Measurements from ENCODE around the gene TUBA3D. TPM values are rescaled to one million over a fixed set of nuclear protein-coding genes. Genes with fewer than 3 reads are reported as not detected.
"Not testable (repeated sequence)": the region's sequence is repeated elsewhere in the genome, so short reads cannot be mapped to it uniquely, and the experiment has no call there.

TUBA3D gene
- polyA plus RNA-seq (2013): not detected in 2 replicates

GRCh38 chr2:131475831-131476230 lies at the start of gene TUBA3D:
TUBA3D (plus strand) TSS chr2:131476119; CDS start chr2:131476200, 81 bp downstream.
- Histone ChIP-seq H3K36me3 (ENCODE audit: control insufficient read depth in 1 of 2, insufficient read depth in 2 of 2, low read length in 2 of 2) (peaks cover 0 to 3% of the 10 kb centered on the region in 2 experiments), H2AK5ac (ENCODE audit: low read length) (no peak within 1 kb of the TSS), H3K27ac (ENCODE audit: low read depth, low read length) (no peak within 1 kb of the TSS), H4K12ac (ENCODE audit: low read depth, low read length) (no peak within 1 kb of the TSS), H3K23ac (ENCODE audit: low read length) (no peak within 1 kb of the TSS), H2BK5ac (ENCODE audit: low read depth, low read length, poor library complexity) (no peak within 1 kb of the TSS), H2AFZ (ENCODE audit: insufficient read depth, low read length, poor library complexity) (no peak within 1 kb of the TSS), H2BK12ac (ENCODE audit: low read length) (no peak within 1 kb of the TSS), H4K8ac (ENCODE audit: low read depth, low read length) (no peak within 1 kb of the TSS), H3K27me3 (ENCODE audit: insufficient read depth, low read length) (no peaks in the 10 kb centered on the region), H3K79me2 (ENCODE audit: control insufficient read depth, insufficient read depth, low read length, poor library complexity) (no peaks in the 10 kb centered on the region), H3K4ac (ENCODE audit: low read depth, low read length) (no peak within 1 kb of the TSS), H3K4me2 (ENCODE audit: low read length) (no peak within 1 kb of the TSS), H3K4me3 (ENCODE audit: low read depth, low read length) (no peak within 1 kb of the TSS), H3K9ac (ENCODE audit: low read length) (no peak within 1 kb of the TSS), H3K18ac (ENCODE audit: low read length) (no peak within 1 kb of the TSS), H3K9me3 (ENCODE audit: insufficient read depth, low read depth, low read length) (no peaks in the 10 kb centered on the region), H2BK120ac (ENCODE audit: insufficient read depth, low read length, poor library complexity) (no peak within 1 kb of the TSS), H4K91ac (ENCODE audit: low read depth, low read length) (no peak within 1 kb of the TSS), H3K4me1 (ENCODE audit: control insufficient read depth in 1 of 2, insufficient read depth in 2 of 2, low read length in 2 of 2) (no peaks in the 10 kb centered on the region), H3K14ac (ENCODE audit: low read length) (no peak within 1 kb of the TSS), H3K79me1 (ENCODE audit: low read length) (no peaks in the 10 kb centered on the region)
- DNase-seq: no peak
- no CpG with 5 or more reads among the region's 27 CpGs for WGBS (ENCODE audit: extremely low coverage, insufficient coverage, insufficient read length)

GRCh38 chr2:131426727-131427126 lies 49.2 kb upstream of the TUBA3D start:
- H3K4me2 ChIP-seq (ENCODE audit: low read length): no peak overlapping the region
- H2AFZ ChIP-seq (ENCODE audit: insufficient read depth, low read length, poor library complexity): no peak overlapping the region
- no peak overlapping the region for H4K8ac ChIP-seq (ENCODE audit: low read depth, low read length)
- no peak overlapping the region for H2BK120ac ChIP-seq (ENCODE audit: insufficient read depth, low read length, poor library complexity)
- no peak overlapping the region for H3K23ac ChIP-seq (ENCODE audit: low read length)
- no CpG with 5 or more reads among the region's 5 CpGs for WGBS (ENCODE audit: extremely low coverage, insufficient coverage, insufficient read length)
- H3K4me3 ChIP-seq (ENCODE audit: low read depth, low read length): no peak overlapping the region
- H3K9me3 ChIP-seq (ENCODE audit: insufficient read depth, low read depth, low read length): no peaks in the 10 kb centered on the region
- no peak overlapping the region for H2BK5ac ChIP-seq (ENCODE audit: low read depth, low read length, poor library complexity)
- no peak overlapping the region for H3K14ac ChIP-seq (ENCODE audit: low read length)
- peaks cover 22% of the 10 kb centered on the region for H3K27me3 ChIP-seq (ENCODE audit: insufficient read depth, low read length)
- H4K91ac ChIP-seq (ENCODE audit: low read depth, low read length): no peak overlapping the region
- no peak overlapping the region for H2BK12ac ChIP-seq (ENCODE audit: low read length)
- no peak overlapping the region for H2AK5ac ChIP-seq (ENCODE audit: low read length)
- H3K4ac ChIP-seq (ENCODE audit: low read depth, low read length): no peak overlapping the region
- H3K9ac ChIP-seq (ENCODE audit: low read length): no peak overlapping the region
- no peak overlapping the region for H3K27ac ChIP-seq (ENCODE audit: low read depth, low read length)
- H3K4me1 ChIP-seq (ENCODE audit: control insufficient read depth in 1 of 2, insufficient read depth in 2 of 2, low read length in 2 of 2): peaks cover 0 to 2% of the 10 kb centered on the region in 2 experiments
- H3K79me2 ChIP-seq (ENCODE audit: control insufficient read depth, insufficient read depth, low read length, poor library complexity): no peaks in the 10 kb centered on the region
- H3K18ac ChIP-seq (ENCODE audit: low read length): no peak overlapping the region
- no peak for DNase-seq
- no peaks in the 10 kb centered on the region for H3K79me1 ChIP-seq (ENCODE audit: low read length)
- H4K12ac ChIP-seq (ENCODE audit: low read depth, low read length): no peak overlapping the region
- no peaks in the 10 kb centered on the region for H3K36me3 ChIP-seq (ENCODE audit: control insufficient read depth in 1 of 2, insufficient read depth in 2 of 2, low read length in 2 of 2)

- no peak overlapping the region for H4K12ac ChIP-seq (ENCODE audit: low read depth, low read length)
- no peak overlapping the region for H2AFZ ChIP-seq (ENCODE audit: insufficient read depth, low read length, poor library complexity)
- peaks cover 4% of the 10 kb centered on the region for H3K27me3 ChIP-seq (ENCODE audit: insufficient read depth, low read length)
- H2BK120ac ChIP-seq (ENCODE audit: insufficient read depth, low read length, poor library complexity): no peak overlapping the region
- H3K9me3 ChIP-seq (ENCODE audit: insufficient read depth, low read depth, low read length): no peaks in the 10 kb centered on the region
- no peak overlapping the region for H3K4ac ChIP-seq (ENCODE audit: low read depth, low read length)
- H4K91ac ChIP-seq (ENCODE audit: low read depth, low read length): no peak overlapping the region
- no peak overlapping the region for H3K4me3 ChIP-seq (ENCODE audit: low read depth, low read length)
- H4K8ac ChIP-seq (ENCODE audit: low read depth, low read length): no peak overlapping the region
- H3K23ac ChIP-seq (ENCODE audit: low read length): no peak overlapping the region
- H3K14ac ChIP-seq (ENCODE audit: low read length): no peak overlapping the region
- H3K36me3 ChIP-seq (ENCODE audit: control insufficient read depth in 1 of 2, insufficient read depth in 2 of 2, low read length in 2 of 2): no peaks in the 10 kb centered on the region
- no peak for DNase-seq
- H3K9ac ChIP-seq (ENCODE audit: low read length): no peak overlapping the region
- WGBS (ENCODE audit: extremely low coverage, insufficient coverage, insufficient read length): 100% methylated on average over 1 of the region's 6 CpGs
- H3K18ac ChIP-seq (ENCODE audit: low read length): no peak overlapping the region
- no peaks in the 10 kb centered on the region for H3K79me1 ChIP-seq (ENCODE audit: low read length)
- H2AK5ac ChIP-seq (ENCODE audit: low read length): no peak overlapping the region
- no peaks in the 10 kb centered on the region for H3K4me1 ChIP-seq (ENCODE audit: control insufficient read depth in 1 of 2, insufficient read depth in 2 of 2, low read length in 2 of 2)
- H3K79me2 ChIP-seq (ENCODE audit: control insufficient read depth, insufficient read depth, low read length, poor library complexity): no peaks in the 10 kb centered on the region
- no peak overlapping the region for H2BK12ac ChIP-seq (ENCODE audit: low read length)
- H3K27ac ChIP-seq (ENCODE audit: low read depth, low read length): no peak overlapping the region
- H3K4me2 ChIP-seq (ENCODE audit: low read length): no peak overlapping the region
- no peak overlapping the region for H2BK5ac ChIP-seq (ENCODE audit: low read depth, low read length, poor library complexity)
Observed at GRCh38 chr2:131431336-131431735, 44.6 kb upstream of the TUBA3D start.

GRCh38 chr2:131440742-131441468 lies 35.0 kb upstream of the TUBA3D start:
- no CpG with 5 or more reads among the region's 7 CpGs for WGBS (ENCODE audit: extremely low coverage, insufficient coverage, insufficient read length)
- not testable (repeated sequence) for H2AFZ ChIP-seq (ENCODE audit: insufficient read depth, low read length, poor library complexity); H3K4me3 ChIP-seq (ENCODE audit: low read depth, low read length)

More at GRCh38 chr2:131440742-131441468, 35.0 kb upstream of the TUBA3D start:
- H4K91ac ChIP-seq (ENCODE audit: low read depth, low read length); H2BK12ac ChIP-seq (ENCODE audit: low read length); DNase-seq; H3K14ac ChIP-seq (ENCODE audit: low read length); H3K79me1 ChIP-seq (ENCODE audit: low read length); H4K12ac ChIP-seq (ENCODE audit: low read depth, low read length); H3K27me3 ChIP-seq (ENCODE audit: insufficient read depth, low read length); H2AK5ac ChIP-seq (ENCODE audit: low read length); H3K18ac ChIP-seq (ENCODE audit: low read length); H3K9me3 ChIP-seq (ENCODE audit: insufficient read depth, low read depth, low read length); H4K8ac ChIP-seq (ENCODE audit: low read depth, low read length); H3K4me2 ChIP-seq (ENCODE audit: low read length); H3K4ac ChIP-seq (ENCODE audit: low read depth, low read length); H2BK120ac ChIP-seq (ENCODE audit: insufficient read depth, low read length, poor library complexity); H2BK5ac ChIP-seq (ENCODE audit: low read depth, low read length, poor library complexity); H3K4me1 ChIP-seq (ENCODE audit: control insufficient read depth in 1 of 2, insufficient read depth in 2 of 2, low read length in 2 of 2); H3K23ac ChIP-seq (ENCODE audit: low read length); H3K27ac ChIP-seq (ENCODE audit: low read depth, low read length); H3K79me2 ChIP-seq (ENCODE audit: control insufficient read depth, insufficient read depth, low read length, poor library complexity); H3K9ac ChIP-seq (ENCODE audit: low read length); H3K36me3 ChIP-seq (ENCODE audit: control insufficient read depth in 1 of 2, insufficient read depth in 2 of 2, low read length in 2 of 2): not testable (repeated sequence)
